HCEC 1CT (cell line): ENCODE results near the gene LARGE2.
"Not testable (repeated sequence)": the region's sequence is repeated elsewhere in the genome, so short reads cannot be mapped to it uniquely, and the experiment has no call there.

Experiments
- DNase-seq: peaks from one replicate; pipeline ENCODE4 v3.0.0-alpha.2; 2017

Gene LARGE2

DNA sequence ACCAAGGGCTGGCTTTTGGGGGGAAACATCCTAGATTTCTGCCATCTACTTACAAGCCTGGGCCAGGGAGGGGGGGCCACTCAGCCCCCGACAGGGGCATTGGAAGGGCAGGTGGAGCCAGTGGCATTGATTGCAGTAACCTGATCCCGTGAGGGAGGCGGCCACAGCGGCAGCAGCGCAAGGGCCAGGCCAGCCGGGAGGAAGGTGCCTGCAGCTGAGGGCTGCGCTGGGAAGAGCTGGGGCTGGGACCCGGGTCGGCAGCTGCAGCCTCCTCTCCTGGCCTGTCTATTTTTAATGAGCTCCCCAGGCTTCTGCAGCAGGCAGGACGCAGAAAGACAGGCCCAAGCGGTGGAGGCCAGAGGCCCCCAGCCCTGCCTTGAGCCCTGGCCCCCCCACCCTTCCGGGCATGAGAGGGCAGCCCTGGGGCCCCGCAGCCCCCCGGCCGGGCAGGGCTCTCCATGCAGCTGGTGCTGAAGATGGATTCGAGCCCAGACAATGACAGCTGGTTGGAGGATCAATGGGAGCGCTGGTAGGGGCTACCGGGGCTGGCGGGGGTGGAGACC is 26.0 kb upstream of the LARGE2 start:
- no peak for DNase-seq

DNA sequence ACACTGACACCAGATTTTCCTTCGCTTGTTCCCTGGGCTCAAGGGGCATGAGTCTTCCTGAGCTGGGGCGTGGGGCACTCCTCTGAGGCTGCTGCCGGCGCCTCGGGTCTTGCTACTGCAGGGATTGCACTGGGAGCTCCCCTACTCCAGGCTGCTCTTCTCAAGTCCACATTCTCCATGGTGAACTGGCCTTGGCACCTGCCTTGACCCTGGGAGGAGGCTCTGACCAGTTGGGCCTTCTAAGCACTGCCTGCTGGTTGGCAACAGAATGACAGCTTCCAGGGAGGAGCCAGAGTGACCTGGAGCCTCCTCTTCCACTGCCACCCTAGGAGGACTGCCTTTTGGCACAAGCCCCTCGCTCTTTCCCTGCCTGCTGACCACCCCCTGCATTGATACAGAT is 24.9 kb upstream of the LARGE2 start:
- DNase-seq: no peak

DNA sequence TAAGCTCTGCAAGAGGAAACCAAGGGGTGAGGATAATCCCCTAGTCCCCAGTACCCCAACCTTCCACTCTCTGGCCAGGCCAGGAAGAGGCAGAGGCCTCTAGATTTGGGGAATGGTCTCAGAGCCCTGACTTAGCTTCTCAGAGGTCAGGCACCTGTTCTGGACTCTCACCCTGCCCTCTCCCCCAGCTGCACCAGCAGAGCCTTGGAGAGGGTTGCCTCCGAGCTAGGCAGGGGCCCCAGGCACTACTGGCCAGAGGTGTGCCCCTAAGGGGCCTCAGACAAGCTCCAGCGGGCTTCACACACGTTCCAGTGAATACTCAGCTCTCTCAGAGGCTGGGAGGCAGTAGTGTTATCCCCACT is 23.4 kb upstream of the LARGE2 start:
- no peak for DNase-seq

DNA sequence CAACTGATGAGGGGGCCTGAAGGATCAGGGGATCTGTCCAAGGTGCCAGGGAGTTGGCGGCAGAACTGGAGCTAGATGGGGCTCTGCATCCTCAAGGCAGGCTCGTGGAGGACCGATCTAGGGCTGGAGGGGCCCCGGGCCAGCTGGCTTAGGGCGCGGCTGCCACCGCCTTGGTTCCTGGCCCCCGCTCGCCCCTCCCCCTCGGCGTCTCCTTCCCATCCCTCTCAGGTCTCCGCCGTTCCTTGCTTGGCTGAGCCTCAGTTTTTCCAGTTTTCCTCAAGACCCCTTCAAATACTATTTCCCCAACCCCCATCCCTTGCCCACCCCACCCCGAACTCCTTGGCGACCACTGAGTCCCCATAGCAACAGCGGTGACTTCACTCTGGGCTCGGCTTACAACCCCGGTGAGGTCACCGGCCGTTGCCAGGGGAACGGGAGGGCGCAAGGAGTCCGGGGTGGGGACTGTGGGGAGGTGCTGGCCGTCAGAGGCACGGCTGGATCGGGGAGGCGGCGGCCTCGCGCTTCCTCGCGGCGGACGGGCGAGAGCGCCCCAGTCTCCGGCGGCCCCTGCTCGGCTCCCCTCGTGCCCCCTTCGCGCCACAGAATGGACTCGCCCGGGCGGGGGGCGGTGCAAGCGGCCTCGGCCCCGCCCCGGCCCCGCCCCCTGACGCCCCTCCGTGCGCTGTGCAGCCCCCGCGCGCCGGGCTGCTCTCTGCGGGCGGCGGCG is 22.8 kb upstream of the LARGE2 start:
- DNase-seq: peak; percentile 87

DNA sequence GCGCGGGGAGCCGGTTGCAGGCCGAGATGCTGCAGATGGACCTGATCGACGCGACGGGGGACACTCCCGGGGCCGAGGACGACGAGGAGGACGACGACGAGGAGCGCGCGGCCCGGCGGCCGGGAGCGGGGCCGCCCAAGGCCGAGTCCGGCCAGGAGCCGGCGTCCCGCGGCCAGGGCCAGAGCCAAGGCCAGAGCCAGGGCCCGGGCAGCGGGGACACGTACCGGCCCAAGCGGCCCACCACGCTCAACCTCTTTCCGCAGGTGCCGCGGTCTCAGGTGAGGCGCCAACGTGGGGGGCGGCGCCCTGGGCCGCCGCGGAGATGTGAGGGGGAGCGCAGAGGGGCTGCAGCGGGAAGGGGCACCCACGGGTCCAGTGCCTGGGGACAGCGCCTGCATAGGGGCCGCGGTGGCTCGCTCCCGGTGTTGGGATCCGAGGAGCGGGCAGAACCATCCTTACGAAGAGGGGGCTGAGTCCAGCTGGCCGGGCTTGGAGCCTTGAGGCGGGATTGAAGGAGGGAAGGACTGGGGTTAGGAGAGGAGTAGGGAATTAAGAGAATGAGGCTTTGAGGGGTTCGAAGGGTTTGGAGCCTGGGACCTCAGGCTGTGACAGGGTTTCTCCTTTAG is 22.2 kb upstream of the LARGE2 start:
- not testable (repeated sequence) for DNase-seq

DNA sequence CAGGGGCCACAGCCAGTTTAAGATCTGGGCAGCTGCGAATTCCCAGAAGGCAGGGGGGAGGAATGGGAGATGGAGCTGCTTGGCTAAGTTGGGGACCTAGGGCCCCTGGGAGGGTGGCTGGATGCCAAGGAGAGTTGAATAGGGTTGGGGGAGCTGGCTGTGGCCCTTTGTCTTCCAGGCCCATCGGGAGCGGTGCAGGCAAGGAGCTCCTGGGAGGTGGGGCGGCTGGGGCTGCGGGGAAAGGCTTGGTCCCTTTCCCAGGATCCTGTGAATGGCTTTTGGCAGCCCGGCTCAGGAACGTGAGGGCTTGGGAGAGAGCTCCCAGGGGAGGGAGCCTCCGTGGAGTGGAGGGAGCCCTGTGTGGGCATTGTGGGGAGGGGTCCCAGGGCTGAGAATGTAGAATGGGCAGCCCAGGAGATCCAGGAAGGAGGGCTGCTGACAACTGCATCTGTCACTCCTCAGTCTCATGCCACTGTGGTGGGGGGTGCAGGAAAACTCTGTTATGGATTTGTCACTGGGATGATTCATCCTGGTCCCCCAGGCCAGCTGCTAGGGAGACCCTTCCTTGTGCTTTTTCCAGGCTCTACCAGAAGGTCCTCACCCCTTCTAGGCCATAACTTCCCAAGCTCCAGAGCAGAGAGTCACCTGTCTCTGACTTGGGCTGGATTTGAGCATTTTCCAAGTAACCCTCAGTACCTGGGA is 21.4 kb upstream of the LARGE2 start:
- no peak for DNase-seq

DNA sequence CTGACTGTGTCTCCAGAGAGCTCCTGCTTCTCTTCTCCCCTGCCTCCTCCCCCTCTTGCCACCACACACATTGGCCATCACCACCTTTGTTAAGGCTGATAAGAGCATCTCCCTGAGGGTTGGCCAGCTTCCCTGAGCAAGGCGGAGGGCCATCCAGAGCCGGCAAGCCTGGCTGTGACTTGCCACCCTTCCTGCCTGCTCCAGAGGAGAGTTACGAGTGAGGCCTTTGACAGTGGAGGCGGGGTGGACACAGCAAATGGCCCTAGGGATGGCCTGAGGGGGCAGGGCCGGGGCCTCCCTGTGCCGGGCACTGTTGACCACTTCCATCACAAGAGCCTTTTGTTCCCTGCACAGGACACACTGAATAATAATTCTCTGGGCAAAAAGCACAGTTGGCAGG is 20.8 kb upstream of the LARGE2 start:
- no peak for DNase-seq

DNA sequence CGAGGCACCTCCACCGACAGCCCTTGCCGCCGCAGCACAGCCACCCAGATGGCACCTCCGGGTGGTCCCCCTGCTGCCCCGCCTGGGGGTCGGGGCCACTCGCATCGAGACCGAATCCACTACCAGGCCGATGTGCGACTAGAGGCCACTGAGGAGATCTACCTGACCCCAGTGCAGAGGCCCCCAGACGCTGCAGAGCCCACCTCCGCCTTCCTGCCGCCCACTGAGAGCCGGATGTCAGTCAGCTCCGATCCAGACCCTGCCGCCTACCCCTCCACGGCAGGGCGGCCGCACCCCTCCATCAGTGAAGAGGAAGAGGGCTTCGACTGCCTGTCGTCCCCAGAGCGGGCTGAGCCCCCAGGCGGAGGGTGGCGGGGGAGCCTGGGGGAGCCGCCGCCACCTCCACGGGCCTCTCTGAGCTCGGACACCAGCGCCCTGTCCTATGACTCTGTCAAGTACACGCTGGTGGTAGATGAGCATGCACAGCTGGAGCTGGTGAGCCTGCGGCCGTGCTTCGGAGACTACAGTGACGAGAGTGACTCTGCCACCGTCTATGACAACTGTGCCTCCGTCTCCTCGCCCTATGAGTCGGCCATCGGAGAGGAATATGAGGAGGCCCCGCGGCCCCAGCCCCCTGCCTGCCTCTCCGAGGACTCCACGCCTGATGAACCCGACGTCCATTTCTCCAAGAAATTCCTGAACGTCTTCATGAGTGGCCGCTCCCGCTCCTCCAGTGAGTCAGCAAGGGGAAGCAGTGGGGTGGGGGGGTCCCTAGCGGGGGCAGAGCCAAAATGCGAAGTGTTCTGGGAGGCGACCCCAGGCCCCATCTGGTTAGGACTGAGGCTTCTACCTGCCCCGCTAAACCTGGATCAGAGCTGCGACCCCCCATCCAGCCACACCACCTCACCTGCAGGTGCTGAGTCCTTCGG is 19.7 kb upstream of the LARGE2 start:
- no peak for DNase-seq

DNA sequence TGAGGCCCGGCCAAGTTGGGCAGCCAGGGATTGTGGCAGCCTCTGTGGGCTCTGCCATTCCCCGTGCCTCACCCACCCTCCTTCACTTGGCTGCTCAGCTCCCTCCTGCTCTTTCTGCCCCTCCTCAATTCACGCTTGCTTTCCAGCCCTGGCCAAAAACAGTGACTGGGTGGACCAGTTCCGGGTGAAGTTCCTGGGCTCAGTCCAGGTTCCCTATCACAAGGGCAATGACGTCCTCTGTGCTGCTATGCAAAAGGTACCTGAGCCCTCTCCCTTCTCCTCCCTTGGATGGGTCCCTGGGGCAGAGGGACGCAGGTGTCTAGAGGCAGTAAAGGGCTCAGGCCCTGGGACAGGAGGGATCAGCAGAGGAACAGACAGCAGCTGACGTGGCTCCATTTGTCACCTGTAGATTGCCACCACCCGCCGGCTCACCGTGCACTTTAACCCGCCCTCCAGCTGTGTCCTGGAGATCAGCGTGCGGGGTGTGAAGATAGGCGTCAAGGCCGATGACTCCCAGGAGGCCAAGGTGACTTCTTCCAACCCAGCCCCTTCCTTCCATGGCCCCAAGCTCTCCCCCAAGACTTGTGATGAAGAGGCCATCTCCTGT is 18.0 kb upstream of the LARGE2 start:
- no peak for DNase-seq

DNA sequence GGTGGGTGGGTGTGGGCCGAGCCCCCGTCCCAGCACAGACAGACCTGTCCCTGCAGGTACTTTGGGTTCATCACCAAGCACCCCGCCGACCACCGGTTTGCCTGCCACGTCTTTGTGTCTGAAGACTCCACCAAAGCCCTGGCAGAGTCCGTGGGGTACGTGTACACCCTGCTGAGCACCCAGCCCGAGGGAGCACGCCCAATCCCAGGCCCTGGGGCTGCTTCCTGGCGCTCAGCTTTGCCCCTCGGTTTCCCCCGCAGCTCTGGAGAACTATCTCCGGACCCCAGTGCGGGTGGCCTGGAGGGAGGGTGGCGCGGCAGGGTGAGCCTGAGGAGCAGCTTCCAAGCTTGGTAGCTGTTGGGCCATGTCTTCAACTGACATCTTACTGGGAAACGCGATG is 17.4 kb upstream of the LARGE2 start:
- DNase-seq: no peak

DNA sequence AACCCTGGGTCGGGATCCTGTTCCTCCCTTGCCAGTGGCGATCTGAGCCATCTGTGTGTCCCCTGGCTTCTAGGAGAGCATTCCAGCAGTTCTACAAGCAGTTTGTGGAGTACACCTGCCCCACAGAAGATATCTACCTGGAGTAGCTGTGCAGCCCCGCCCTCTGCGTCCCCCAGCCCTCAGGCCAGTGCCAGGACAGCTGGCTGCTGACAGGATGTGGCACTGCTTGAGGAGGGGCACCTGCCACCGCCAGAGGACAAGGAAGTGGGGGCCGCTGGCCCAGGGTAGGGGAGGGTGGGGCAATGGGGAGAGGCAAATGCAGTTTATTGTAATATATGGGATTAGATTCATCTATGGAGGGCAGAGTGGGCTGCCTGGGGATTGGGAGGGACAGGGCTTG is 16.9 kb upstream of the LARGE2 start:
- DNase-seq: not testable (repeated sequence)

DNA sequence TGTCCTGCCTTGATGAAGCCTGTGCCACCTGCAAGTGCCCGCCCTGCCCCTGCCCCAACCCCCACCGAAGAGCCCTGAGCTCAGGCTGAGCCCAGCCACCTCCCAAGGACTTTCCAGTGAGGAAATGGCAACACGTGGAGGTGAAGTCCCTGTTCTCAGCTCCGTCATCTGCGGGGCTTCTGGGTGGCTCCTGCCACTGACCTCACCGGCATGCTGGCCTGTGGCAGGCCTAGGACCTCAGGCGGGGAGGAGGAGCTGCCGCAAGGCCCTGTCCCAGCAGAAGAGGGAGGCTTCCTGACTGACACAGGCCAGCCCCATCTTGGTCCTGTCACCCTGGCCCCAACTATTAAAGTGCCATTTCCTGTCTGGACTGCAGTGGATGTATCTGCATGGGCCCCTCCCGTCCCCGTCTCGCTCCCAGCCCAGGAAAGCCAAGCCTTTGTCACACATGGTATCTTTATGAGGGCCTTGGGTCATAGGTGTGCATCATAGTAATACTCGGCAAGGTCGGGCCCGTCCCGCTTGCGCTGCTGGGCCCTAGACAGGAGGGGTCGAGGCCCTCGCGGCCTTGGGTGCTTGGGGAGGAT is 16.3 kb upstream of the LARGE2 start:
- no peak for DNase-seq

DNA sequence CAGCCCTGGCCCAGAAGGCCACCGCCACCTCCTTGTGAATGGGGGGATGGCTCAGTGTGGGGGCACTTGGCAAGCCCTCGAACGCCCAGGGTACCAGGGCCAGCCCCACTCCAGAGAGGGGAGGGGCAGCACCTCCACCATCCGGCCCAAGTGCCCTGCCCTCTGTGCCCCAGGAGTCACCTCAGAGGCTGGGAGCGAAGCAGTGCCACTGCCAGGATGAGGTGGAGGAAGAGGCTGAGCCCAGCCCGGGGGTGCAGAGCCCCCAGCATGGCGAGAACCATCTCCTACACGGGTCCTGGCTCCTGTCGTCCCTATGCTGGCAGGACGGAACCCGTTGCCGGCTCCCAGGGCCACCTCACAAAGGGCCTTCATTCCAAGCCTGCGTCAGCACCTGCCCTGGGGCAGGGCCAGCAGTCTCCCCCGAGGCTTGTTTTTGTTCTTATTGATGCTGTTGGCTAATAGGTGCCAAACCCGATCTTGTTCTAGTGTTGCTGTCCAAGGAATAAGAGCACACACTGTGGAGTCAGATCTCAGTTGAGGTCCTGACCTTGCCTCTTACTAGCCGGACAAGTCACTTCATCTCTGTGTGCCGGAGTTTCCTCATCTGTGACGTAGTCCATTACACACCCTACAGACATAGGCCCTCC is 15.4 kb upstream of the LARGE2 start, which contains the start of gene FREY1:
TSS of gene FREY1 (minus strand) at position 307 of the 647 bp plus-strand sequence. CDS start at position 281, 26 bp downstream.
- no peak for DNase-seq

DNA sequence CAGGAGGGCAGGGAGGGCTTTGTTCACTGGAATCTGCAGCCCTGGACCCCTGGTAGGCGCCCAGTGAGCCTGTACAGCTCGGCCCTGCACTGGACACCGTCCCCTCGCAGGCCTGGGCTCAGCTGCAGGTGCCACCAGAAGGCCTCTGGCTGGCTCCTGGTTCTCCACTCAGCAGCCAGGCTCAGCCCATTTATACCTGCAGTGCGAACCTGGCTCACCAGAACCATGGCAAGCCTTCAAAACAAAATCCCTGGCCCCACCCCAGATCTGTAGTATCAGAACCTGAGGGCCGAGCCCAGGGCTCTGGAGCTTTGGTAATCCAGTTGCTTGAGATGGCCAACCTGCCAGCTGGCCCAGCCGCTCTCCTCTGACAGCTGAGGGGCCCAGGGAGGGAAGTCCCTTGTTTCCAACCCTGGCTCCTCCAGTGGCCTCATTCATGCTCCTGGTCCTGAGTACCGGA is 14.5 kb upstream of the LARGE2 start:
- no peak for DNase-seq

DNA sequence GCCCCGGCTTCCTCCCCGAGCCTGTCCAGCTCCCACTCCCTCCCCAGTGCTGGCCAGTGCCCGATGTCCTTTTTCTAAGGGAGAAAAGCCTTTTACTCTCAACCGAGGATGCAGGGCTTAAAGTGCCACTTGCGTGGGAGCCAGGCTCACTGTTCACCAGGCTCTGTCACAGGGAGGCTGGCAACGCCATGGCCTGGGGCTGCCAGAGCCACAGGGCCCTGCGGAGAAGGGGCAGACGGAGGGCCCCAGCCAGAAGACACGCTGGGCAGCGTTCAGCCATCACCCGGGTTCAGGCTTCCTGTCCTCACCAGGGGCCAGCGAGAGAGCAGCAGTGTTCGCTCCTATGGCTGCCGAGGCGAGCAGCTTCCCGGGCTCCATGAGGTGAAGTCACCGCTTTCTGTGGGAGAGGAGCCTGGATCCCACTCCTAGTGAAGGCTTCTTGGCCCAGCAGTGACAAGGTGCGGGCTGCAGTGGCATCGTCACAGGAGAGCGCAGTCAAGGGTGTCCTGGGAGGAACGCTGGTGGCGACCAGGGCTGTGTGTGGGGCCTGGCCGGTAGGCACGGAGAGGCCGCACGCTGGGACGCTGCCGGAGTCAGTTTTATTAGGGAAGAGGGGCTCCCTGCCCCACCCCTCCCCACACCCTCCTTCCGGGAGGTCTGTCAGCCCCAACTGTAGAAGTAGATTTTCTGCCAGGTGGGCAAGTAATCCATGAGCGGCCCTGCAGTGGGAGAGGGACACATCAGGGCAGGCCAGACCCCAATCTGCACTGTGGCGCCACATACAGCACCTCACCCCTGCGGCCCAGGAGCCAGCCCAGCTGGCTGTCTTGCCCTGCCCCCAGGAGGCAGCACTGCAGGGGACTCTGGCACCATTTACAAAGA is 12.6 kb upstream of the LARGE2 start:
- no peak for DNase-seq

DNA sequence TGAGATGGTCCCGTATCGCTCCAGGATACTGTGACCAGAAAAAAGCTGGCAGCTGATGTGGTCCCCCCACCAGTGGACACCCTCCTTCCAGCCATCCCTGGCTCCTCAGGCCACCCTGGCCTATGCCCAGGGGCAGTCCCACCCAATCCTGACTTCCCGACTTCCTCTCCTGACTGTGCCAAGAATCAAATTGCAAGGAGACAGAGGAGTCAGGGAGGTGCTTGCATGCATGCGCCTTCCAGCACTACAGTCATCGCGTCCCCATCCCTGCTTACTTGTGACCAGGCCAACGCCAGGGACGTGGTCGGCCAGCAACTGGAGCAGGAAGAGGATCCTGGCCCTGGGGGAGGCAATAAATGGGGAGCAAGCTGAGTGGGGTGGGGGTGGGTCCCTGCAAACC is 11.8 kb upstream of the LARGE2 start:
- no peak for DNase-seq

DNA sequence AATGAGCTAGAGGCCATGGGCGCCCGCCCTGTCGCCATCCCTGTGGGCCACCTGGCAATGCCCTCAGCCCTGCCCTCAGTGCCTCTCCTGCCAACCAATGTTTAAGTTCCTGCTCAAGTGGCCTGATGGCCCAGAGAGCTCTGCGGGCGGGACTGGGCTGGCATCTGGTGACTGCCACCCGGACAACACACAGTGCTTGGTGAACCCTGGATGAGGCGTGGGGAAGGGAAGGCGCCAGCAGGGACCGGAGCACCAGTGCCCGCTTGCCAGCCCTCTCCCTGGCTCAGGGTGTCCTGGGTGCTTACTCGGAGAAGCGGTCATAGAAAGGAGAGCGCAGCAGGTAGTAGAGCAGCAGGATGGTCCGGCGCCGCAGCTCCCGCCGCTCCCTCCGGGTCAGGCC is 8.9 kb upstream of the LARGE2 start:
- no peak for DNase-seq

DNA sequence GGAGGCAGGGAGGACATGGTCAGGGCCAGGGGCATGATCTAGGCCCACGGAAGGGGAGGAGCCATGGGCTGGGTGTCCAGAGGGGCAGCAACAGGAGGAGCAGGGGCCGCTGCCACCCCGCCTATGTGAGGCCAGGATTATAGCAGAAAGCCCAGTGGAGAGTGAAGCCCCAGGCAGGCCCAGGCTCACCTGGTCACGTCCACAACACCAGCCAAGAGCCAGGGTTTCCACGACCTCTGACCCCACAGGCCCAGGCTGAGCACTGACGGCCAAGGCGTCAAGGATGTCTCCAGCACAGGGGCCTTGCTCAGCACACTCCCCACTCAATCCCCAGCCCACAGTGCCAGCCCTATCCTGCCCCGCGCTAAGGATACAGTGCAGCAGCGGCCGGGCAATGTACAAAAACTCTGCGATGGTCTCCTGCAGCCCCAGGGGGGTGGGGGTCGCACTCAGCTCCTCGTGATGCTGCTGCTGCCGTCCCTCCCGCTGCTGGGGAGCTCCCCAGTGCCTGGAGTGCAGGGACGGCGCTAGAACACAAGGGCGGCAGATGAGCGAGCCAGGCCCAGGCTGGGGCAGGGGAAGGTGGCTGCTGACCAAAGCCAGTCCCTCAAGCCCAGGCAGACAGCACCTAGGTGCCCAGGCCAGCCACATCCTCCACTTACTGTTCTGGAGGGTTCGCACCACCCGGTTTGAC is 8.4 kb upstream of the LARGE2 start:
- no peak for DNase-seq

DNA sequence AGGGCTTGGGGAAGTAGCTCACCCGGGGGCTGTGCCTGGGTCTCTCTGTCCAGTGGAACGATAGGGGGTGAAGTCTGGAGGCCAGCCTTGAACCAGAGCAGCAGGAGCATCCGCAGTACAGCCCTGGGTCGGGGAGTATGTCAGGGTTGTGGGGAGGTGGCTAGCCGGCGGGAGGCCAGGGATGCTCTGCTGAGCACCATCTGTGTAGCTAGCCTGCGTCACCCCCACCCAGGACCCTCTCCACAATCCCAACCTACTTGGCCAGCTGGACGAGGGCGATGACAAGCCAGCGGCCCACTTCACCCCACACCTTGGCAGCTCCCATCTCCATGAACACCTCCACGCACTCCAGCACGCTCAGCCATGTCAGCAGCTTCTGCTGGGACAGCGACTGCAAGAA is 7.0 kb upstream of the LARGE2 start:
- no peak for DNase-seq

DNA sequence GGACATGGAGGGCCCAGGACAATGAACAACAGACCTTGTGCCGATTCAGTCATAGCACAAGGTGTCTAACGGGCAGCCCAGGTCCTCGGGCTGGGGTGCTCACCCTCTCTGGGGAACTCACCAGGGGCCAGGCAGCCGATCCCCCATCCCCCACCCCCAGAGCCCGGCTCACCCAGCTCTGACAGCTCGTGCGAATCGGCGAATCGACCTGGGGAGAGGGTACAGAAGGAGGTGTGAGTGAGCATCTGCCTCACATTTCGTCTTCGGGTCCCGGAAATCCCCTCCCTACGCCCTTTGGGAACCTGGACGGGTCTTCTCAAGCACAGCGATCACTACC is 5.2 kb upstream of the LARGE2 start:
- DNase-seq: no peak
